H1 (cell line): ENCODE measurements around the gene STX16. TPM values are rescaled to one million over a fixed set of nuclear protein-coding genes. Genes with fewer than 3 reads are reported as not detected.

Source experiments
- CTCF ChIA-PET: fragments of 300-600 bp; sonication (Branson Sonifier 250); formaldehyde crosslinking; loops from one replicate; lab custom pipeline; 2021; ENCODE audit not compliant: partially characterized antibody; lab: Charles Lee
- POLR2A ChIA-PET: fragments of 300-600 bp; sonication (Branson Sonifier 250); formaldehyde crosslinking; loops from one replicate; lab custom pipeline; 2021; ENCODE audit warnings: inconsistent platforms; ENCODE audit not compliant: partially characterized antibody; lab: Charles Lee
- DNase-seq, 2 experiments: peaks; one replicate each; pipeline versions ENCODE4 v3.0.0 to v3.0.0-alpha.2; 2010 to 2022; ENCODE audit warnings: low spot score in 2 of 2, low read depth in 1 of 2, mixed read lengths in 1 of 2
- FAIRE-seq: peaks from 2 replicates; lab custom pipeline; 2011; peaks lifted over from hg19 to GRCh38; lab: Jason Lieb, UNC
- H2AFZ ChIP-seq: 2 replicates; pipeline ENCODE4 v1.8.1; 2012; ENCODE audit warnings: low read length, inconsistent platforms
- H2AK5ac ChIP-seq: 2 replicates; pipeline ENCODE4 v1.6.1; 2013; ENCODE audit warnings: low read depth, low read length
- H2BK120ac ChIP-seq: replicated peaks from 2 replicates; pipeline ENCODE3; 2013; ENCODE audit warnings: low read depth, low read length, inconsistent platforms
- H2BK12ac ChIP-seq: 2 replicates; pipeline ENCODE4 v1.6.1; 2013; ENCODE audit warnings: low read depth, low read length
- H2BK15ac ChIP-seq: 2 replicates; pipeline ENCODE4 v1.6.1; 2013; ENCODE audit warnings: low read length
- H2BK20ac ChIP-seq: 2 replicates; pipeline ENCODE4 v1.6.1; 2013; ENCODE audit warnings: low read length
- H2BK5ac ChIP-seq: 2 replicates; pipeline ENCODE4 v1.6.1; 2013; ENCODE audit warnings: low read depth, low read length
- H3K14ac ChIP-seq: 2 replicates; pipeline ENCODE4 v1.6.1; 2013; ENCODE audit warnings: inconsistent platforms; ENCODE audit not compliant: insufficient read length
- H3K18ac ChIP-seq: 2 replicates; pipeline ENCODE4 v1.6.1; 2013; ENCODE audit warnings: low read length; ENCODE audit errors: extremely low read depth
- H3K23ac ChIP-seq: 2 replicates; pipeline ENCODE4 v1.6.1; 2013; ENCODE audit warnings: inconsistent platforms; ENCODE audit not compliant: insufficient read length
- H3K23me2 ChIP-seq: 2 replicates; pipeline ENCODE4 v1.6.1; 2013; ENCODE audit warnings: low read depth, low read length
- H3K27ac ChIP-seq: 2 replicates; pipeline ENCODE4 v1.6.1; 2011; ENCODE audit warnings: low read depth, low read length, inconsistent platforms
- H3K27me3 ChIP-seq, 4 experiments: replicated peaks in 1 of 4; 1 replicate in 1 of 4; 2 replicates in 3 of 4; pipeline versions ENCODE4 v1.6.1 to v1.8.1; 2011 to 2013; ENCODE audit warnings: low read length in 3 of 4, mild to moderate bottlenecking in 3 of 4, inconsistent platforms in 2 of 4, mixed read lengths in 2 of 4, moderate library complexity in 1 of 4; ENCODE audit not compliant: control insufficient read depth in 3 of 4, insufficient read depth in 3 of 4; ENCODE audit errors: extremely low read depth in 1 of 4
- H3K36me3 ChIP-seq, 4 experiments: 2 replicates each; pipeline versions ENCODE4 v1.6.1 to v1.8.1; 2011 to 2013; ENCODE audit warnings: mild to moderate bottlenecking in 4 of 4, low read length in 3 of 4, moderate library complexity in 2 of 4, control low read depth in 1 of 4, inconsistent platforms in 1 of 4; ENCODE audit not compliant: insufficient read depth in 4 of 4, control insufficient read depth in 2 of 4
- H3K4ac ChIP-seq: replicated peaks from 2 replicates; pipeline ENCODE3; 2013; ENCODE audit warnings: low read length, low read depth, mixed read lengths, inconsistent platforms; ENCODE audit not compliant: insufficient read length
- H3K4me1 ChIP-seq, 4 experiments: replicated peaks in 1 of 4; 1 replicate in 1 of 4; 2 replicates in 3 of 4; pipeline versions ENCODE4 v1.6.1 to v1.8.1; 2011 to 2013; ENCODE audit warnings: low read length in 3 of 4, inconsistent platforms in 2 of 4, mixed read lengths in 1 of 4; ENCODE audit not compliant: insufficient read depth in 4 of 4, control insufficient read depth in 3 of 4
- H3K4me2 ChIP-seq, 2 experiments: 2 replicates each; pipeline versions ENCODE4 v1.6.1 to v1.8.1; 2011 to 2013; ENCODE audit warnings: low read depth in 2 of 2, low read length in 2 of 2, control low read depth in 1 of 2, inconsistent platforms in 1 of 2, mild to moderate bottlenecking in 1 of 2; ENCODE audit not compliant: insufficient read depth in 1 of 2
- H3K4me3 ChIP-seq, 4 experiments: fragments of 200-600, 300-600 bp in 1 of 4; sonication (generic), shearing (Covaris generic), sonication (Bioruptor Twin) in 1 of 4; 2 replicates each; pipeline versions ENCODE4 v1.5.1 to v1.8.1; 2011 to 2016; ENCODE audit warnings: low read length in 4 of 4, low read depth in 3 of 4, control low read depth in 2 of 4, inconsistent platforms in 2 of 4, mild to moderate bottlenecking in 2 of 4, mixed read lengths in 1 of 4, moderate library complexity in 1 of 4; ENCODE audit not compliant: insufficient read depth in 2 of 4; ENCODE audit errors: extremely low read depth in 1 of 4
- H3K56ac ChIP-seq: replicated peaks from 2 replicates; pipeline ENCODE3; 2013; ENCODE audit warnings: low read depth, mild to moderate bottlenecking, mixed read lengths, low read length, inconsistent platforms; ENCODE audit not compliant: insufficient read length
- H3K79me1 ChIP-seq: 2 replicates; pipeline ENCODE4 v1.6.1; 2013; ENCODE audit warnings: low read depth, low read length, control low read depth
- H3K79me2 ChIP-seq, 2 experiments: 2 replicates each; pipeline versions ENCODE4 v1.6.1 to v1.8.1; 2012 to 2013; ENCODE audit warnings: low read length in 2 of 2, mild to moderate bottlenecking in 2 of 2, inconsistent platforms in 1 of 2; ENCODE audit not compliant: insufficient read depth in 2 of 2, control insufficient read depth in 1 of 2
- H3K9ac ChIP-seq, 4 experiments: replicated peaks in 1 of 4; 1 replicate in 1 of 4; 2 replicates in 3 of 4; pipeline versions ENCODE4 v1.6.1 to v1.8.1; 2011 to 2013; ENCODE audit warnings: low read depth in 3 of 4, low read length in 3 of 4, control low read depth in 2 of 4, mild to moderate bottlenecking in 2 of 4, moderate library complexity in 2 of 4, inconsistent platforms in 1 of 4; ENCODE audit errors: extremely low read depth in 1 of 4
- H3K9me3 ChIP-seq, 2 experiments: 2 replicates each; pipeline versions ENCODE4 v1.6.1 to v1.8.1; 2012 to 2013; ENCODE audit warnings: mild to moderate bottlenecking in 2 of 2, moderate library complexity in 2 of 2, control low read depth in 1 of 2, inconsistent platforms in 1 of 2, low read depth in 1 of 2, low read length in 1 of 2, mixed read lengths in 1 of 2; ENCODE audit not compliant: insufficient read depth in 2 of 2
- H4K20me1 ChIP-seq, 2 experiments: replicated peaks in 1 of 2; 2 replicates each; pipeline versions ENCODE3 to v1.8.1; 2011 to 2013; ENCODE audit warnings: inconsistent platforms in 2 of 2, low read length in 2 of 2, mild to moderate bottlenecking in 1 of 2; ENCODE audit not compliant: insufficient read depth in 2 of 2, control insufficient read depth in 1 of 2
- H4K5ac ChIP-seq: 2 replicates; pipeline ENCODE4 v1.6.1; 2013; ENCODE audit warnings: low read length, low read depth, mixed read lengths, inconsistent platforms; ENCODE audit not compliant: insufficient read length
- H4K8ac ChIP-seq: 2 replicates; pipeline ENCODE4 v1.8.0; 2013; ENCODE audit warnings: mild to moderate bottlenecking, moderate library complexity, low read length, inconsistent platforms; ENCODE audit not compliant: insufficient read depth; ENCODE audit errors: extremely low read depth
- H4K91ac ChIP-seq: replicated peaks from 2 replicates; pipeline ENCODE3; 2013; ENCODE audit warnings: low read length, mixed read lengths, inconsistent platforms; ENCODE audit not compliant: insufficient read length
- CTCF ChIP-seq, 3 experiments: IDR thresholded peaks; 1 replicate in 2 of 3; 2 replicates in 1 of 3; pipeline versions ENCODE4 v1.5.1 to v1.6.1; 2011; ENCODE audit warnings: low read length in 3 of 3, mild to moderate bottlenecking in 3 of 3, inconsistent platforms in 2 of 3, low read depth in 1 of 3, moderate library complexity in 1 of 3; ENCODE audit not compliant: insufficient read depth in 1 of 3; ENCODE audit errors: control extremely low read depth in 1 of 3
- HDAC2 ChIP-seq, 2 experiments: fragments of 300-600 bp in 1 of 2; sonication (generic) in 1 of 2; IDR thresholded peaks; 2 replicates each; pipeline ENCODE4 v1.6.1; 2011 to 2012; ENCODE audit warnings: low read depth in 2 of 2, low read length in 2 of 2, mild to moderate bottlenecking in 2 of 2, moderate library complexity in 2 of 2, borderline replicate concordance in 1 of 2, inconsistent platforms in 1 of 2
- POLR2A ChIP-seq, 2 experiments: IDR thresholded peaks; 1 replicate in 1 of 2; 2 replicates in 1 of 2; pipeline ENCODE4 v1.6.1; 2011; ENCODE audit warnings: low read depth in 2 of 2, low read length in 2 of 2, mild to moderate bottlenecking in 2 of 2; ENCODE audit errors: control extremely low read depth in 1 of 2
- SIRT6 ChIP-seq: IDR thresholded peaks from one replicate; pipeline ENCODE4 v1.7.1; 2012; ENCODE audit warnings: low read length, inconsistent platforms
- SRF ChIP-seq: IDR thresholded peaks from 2 replicates; pipeline ENCODE4 v1.6.1; 2011; ENCODE audit warnings: mild to moderate bottlenecking, low read depth, low read length, moderate library complexity
- TEAD4 ChIP-seq: IDR thresholded peaks from 2 replicates; pipeline ENCODE4 v1.6.1; 2012; ENCODE audit warnings: low read depth, low read length, inconsistent platforms, mixed read lengths
- WGBS, 2 experiments: shearing (Covaris generic) in 1 of 2; methylation state at CpG; one replicate each; pipeline versions ENCODE4 v1.1.6 to v1.1.7; 2013 to 2015; ENCODE audit warnings: low lambda C conversion rate in 2 of 2, mixed read lengths in 2 of 2, inconsistent platforms in 1 of 2, low coverage in 1 of 2, missing lambda C conversion rate in 1 of 2; ENCODE audit not compliant: insufficient replicate concordance in 2 of 2, insufficient coverage in 1 of 2, insufficient read length in 1 of 2; ENCODE audit errors: extremely low coverage in 1 of 2, missing lambda C conversion rate in 1 of 2; 5-methylcytosine and 5-hydroxymethylcytosine counted together
- polyA plus RNA-seq, 7 experiments: library from polyadenylated mRNA; depleted of rRNA in 3 of 7; stranded (reverse) in 5 of 7; unstranded in 2 of 7; fragments of >200 nt in 5 of 7; fragments of 200-250 nt in 2 of 7; gene quantifications; 1 replicate in 5 of 7; 2 replicates in 1 of 7; 4 replicates in 1 of 7; pipeline versions ENCODE4 v1.2.1 to v1.2.3, GENCODE V29; 2011 to 2013; ENCODE audit warnings: missing spikeins in 2 of 7, mixed read lengths in 2 of 7
- total RNA-seq: library from RNA; stranded (reverse); fragmentation: NEBNext Ultra II Directional; extraction: Animal tissue kit (Norgen Biotek cat#: 25700); gene quantifications from 2 replicates; pipeline ENCODE4 v1.2.1, GENCODE V29; 2021

STX16 gene
- total and polyA plus RNA-seq, 2 of the 8 experiments (the other 6 are each of a cell fraction or from before 2014, with no cell fraction given) = 45.2 to 61.6 TPM

- H3K36me3 ChIP-seq = peaks cover 0 to 24% (median 1%) of the 10 kb centered on the region in 4 experiments; a peak in 4 of 8 replicates
- no peak for FAIRE-seq
- TF ChIP-seq HDAC2 (IDR thresholded peaks at IDR 0.05; ENCODE audit: borderline replicate concordance in 1 of 2, low read depth in 2 of 2, low read length in 2 of 2) (no peak), SRF (no peak), POLR2A (IDR thresholded peaks at IDR 0.05; ENCODE audit: control extremely low read depth in 1 of 2, low read depth in 2 of 2, low read length in 2 of 2) (no peak), CTCF (IDR thresholded peaks at IDR 0.05; ENCODE audit: control extremely low read depth in 1 of 3, insufficient read depth in 1 of 3, low read depth in 1 of 3, low read length in 3 of 3) (no peak), SIRT6 (no peak), TEAD4 (no peak)
- no peak overlapping the region for H2BK120ac ChIP-seq
- peaks cover 9% of the 10 kb centered on the region for H3K79me1 ChIP-seq
- no peak overlapping the region for H3K9ac ChIP-seq
- no peak overlapping the region for H3K4me3 ChIP-seq
- no peak overlapping the region; the same call in 1 of the 2 replicates for H3K27ac ChIP-seq
- no peak overlapping the region for H3K4me2 ChIP-seq
- 0 out of 2 replicates have a peak overlapping the region, but pooled peaks have one; percentile 6 for H2BK5ac ChIP-seq
- H2BK20ac ChIP-seq = no peak overlapping the region
- no peak overlapping the region for H2BK12ac ChIP-seq
- H4K5ac ChIP-seq = no peak overlapping the region
- H4K91ac ChIP-seq = no peak overlapping the region
- H3K56ac ChIP-seq = no peak overlapping the region
- peak in 1 of 2 experiments; percentile 41 for DNase-seq
- no peaks in the 10 kb centered on the region for H4K20me1 ChIP-seq
- no peaks in the 10 kb centered on the region for H3K27me3 ChIP-seq
- H4K8ac ChIP-seq = no peak overlapping the region
- H3K4me1 ChIP-seq = peaks cover 3 to 30% (median 19%) of the 10 kb centered on the region in 4 experiments
- no peak overlapping the region for H2AFZ ChIP-seq
- no peaks in the 10 kb centered on the region for H3K9me3 ChIP-seq
- H2BK15ac ChIP-seq = no peak overlapping the region
- H3K14ac ChIP-seq = no peak overlapping the region
- H3K23me2 ChIP-seq = no peaks in the 10 kb centered on the region
- peaks cover 24 to 96% of the 10 kb centered on the region in 2 experiments for H3K79me2 ChIP-seq
- no peak overlapping the region for H3K23ac ChIP-seq
- ChIA-PET POLR2A (interaction anchor here (0.8 to 11.7 kb wide), 4 partner anchors 9 to 40 kb away, joined by 3 to 242 read pairs (median 3); no protein-coding TSS in a partner anchor), CTCF (no interaction called here)
- WGBS, 2 experiments = 84% methylated on average over 12 of the region's 12 CpGs; no CpG with 5 or more reads in 1 of the 2 experiments
- H2AK5ac ChIP-seq = no peak overlapping the region
- no peak overlapping the region for H3K4ac ChIP-seq
- no peak overlapping the region for H3K18ac ChIP-seq
Observed at GRCh38 chr20:58661598-58662473, 10.8 kb downstream of the STX16 start.
